Neutrophil (primary cell): ENCODE results near the gene ATP5PO.

ENCODE experiments used
- H3K27ac ChIP-seq: fragments of 200-600 bp; sonication (generic); 2 replicates; pipeline ENCODE4 v1.5.1; 2016; ENCODE audit warnings: mild to moderate bottlenecking, moderate library complexity
- H3K27me3 ChIP-seq: fragments of 200-600 bp; sonication (generic); 2 replicates; pipeline ENCODE4 v1.6.0; 2016; ENCODE audit warnings: mild to moderate bottlenecking
- H3K36me3 ChIP-seq: fragments of 200-600 bp; sonication (generic); 2 replicates; pipeline ENCODE4 v1.5.1; 2017
- H3K4me1 ChIP-seq, 2 experiments: fragments of 200-600 bp in 1 of 2; sonication (generic) in 1 of 2; 1 replicate in 1 of 2; 2 replicates in 1 of 2; pipeline versions ENCODE4 v1.5.1 to v1.6.1; 2013 to 2016; ENCODE audit warnings: low read depth in 1 of 2, low read length in 1 of 2, mild to moderate bottlenecking in 1 of 2, moderate library complexity in 1 of 2; ENCODE audit not compliant: control insufficient read depth in 1 of 2, insufficient read depth in 1 of 2
- H3K4me3 ChIP-seq, 2 experiments: fragments of 200-600 bp in 1 of 2; sonication (generic) in 1 of 2; 1 replicate in 1 of 2; 2 replicates in 1 of 2; pipeline ENCODE4 v1.5.1; 2013 to 2016; ENCODE audit warnings: low read depth in 1 of 2, low read length in 1 of 2, mild to moderate bottlenecking in 1 of 2, moderate library complexity in 1 of 2
- H3K9me3 ChIP-seq: fragments of 200-600 bp; sonication (generic); 2 replicates; pipeline ENCODE4 v1.5.1; 2016
- TF ChIP-seq, protein P1 (sequence below): fragments of 200-600 bp; sonication (generic); IDR thresholded peaks from 2 replicates; pipeline ENCODE4 v1.5.1; 2016; ENCODE audit warnings: antibody characterized with exemption

The ATP5PO gene

DNA sequence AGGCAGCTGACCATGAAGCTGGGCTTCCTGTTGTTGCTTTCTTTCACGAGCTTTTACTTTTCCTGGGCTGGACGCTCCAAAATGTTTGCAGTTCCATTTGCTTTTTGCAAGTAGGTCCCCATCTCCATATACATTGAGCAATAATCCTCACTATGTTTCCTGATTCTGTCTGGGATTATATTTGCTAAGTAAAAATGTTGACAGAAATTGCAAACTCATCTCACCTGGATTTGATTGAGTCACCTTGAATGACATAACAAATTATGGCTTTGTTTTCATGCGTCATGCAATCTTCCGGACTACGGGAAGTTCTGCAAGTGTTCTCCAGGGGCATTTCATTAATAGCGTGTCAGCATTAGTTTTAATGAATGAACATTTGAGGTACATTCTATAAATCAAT is 18.9 kb downstream of the ATP5PO start:
- Histone ChIP-seq H3K27me3 (peaks cover 13% of the 10 kb centered on the region), H3K4me1 (peaks cover 25 to 29% of the 10 kb centered on the region in 2 experiments), H3K4me3 (no peak overlapping the region), H3K9me3 (no peaks in the 10 kb centered on the region), H3K36me3 (peaks cover 5% of the 10 kb centered on the region), H3K27ac (no peak overlapping the region)
- TF ChIP-seq, protein P1, sequence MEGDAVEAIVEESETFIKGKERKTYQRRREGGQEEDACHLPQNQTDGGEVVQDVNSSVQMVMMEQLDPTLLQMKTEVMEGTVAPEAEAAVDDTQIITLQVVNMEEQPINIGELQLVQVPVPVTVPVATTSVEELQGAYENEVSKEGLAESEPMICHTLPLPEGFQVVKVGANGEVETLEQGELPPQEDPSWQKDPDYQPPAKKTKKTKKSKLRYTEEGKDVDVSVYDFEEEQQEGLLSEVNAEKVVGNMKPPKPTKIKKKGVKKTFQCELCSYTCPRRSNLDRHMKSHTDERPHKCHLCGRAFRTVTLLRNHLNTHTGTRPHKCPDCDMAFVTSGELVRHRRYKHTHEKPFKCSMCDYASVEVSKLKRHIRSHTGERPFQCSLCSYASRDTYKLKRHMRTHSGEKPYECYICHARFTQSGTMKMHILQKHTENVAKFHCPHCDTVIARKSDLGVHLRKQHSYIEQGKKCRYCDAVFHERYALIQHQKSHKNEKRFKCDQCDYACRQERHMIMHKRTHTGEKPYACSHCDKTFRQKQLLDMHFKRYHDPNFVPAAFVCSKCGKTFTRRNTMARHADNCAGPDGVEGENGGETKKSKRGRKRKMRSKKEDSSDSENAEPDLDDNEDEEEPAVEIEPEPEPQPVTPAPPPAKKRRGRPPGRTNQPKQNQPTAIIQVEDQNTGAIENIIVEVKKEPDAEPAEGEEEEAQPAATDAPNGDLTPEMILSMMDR = no peak

DNA sequence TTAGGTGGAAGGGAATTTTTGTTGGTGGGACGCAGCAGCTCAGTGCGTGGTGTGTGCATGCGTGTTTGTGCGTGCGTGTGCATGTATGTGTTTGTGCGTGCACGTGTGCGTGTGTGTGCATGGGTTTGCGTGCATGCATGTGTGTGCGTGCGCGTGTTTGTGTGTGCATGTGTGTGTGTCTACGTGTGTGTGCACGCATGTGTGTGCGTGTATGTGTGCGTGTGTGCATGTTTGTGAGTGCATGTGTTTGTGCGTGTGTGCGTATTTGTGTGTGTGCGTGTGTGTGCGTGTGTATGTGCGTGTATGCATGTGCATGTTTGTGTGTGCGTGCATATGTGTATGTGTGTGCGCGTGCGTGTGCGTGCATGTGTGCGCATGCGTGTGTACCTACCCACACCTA is 20.2 kb downstream of the ATP5PO start:
- TF ChIP-seq, protein P1 = no peak
- H3K4me3 ChIP-seq = no peak overlapping the region
- no peaks in the 10 kb centered on the region for H3K9me3 ChIP-seq
- H3K4me1 ChIP-seq = peaks cover 25 to 29% of the 10 kb centered on the region in 2 experiments
- no peak overlapping the region for H3K27ac ChIP-seq
- no peaks in the 10 kb centered on the region for H3K36me3 ChIP-seq
- peaks cover 13% of the 10 kb centered on the region for H3K27me3 ChIP-seq

DNA sequence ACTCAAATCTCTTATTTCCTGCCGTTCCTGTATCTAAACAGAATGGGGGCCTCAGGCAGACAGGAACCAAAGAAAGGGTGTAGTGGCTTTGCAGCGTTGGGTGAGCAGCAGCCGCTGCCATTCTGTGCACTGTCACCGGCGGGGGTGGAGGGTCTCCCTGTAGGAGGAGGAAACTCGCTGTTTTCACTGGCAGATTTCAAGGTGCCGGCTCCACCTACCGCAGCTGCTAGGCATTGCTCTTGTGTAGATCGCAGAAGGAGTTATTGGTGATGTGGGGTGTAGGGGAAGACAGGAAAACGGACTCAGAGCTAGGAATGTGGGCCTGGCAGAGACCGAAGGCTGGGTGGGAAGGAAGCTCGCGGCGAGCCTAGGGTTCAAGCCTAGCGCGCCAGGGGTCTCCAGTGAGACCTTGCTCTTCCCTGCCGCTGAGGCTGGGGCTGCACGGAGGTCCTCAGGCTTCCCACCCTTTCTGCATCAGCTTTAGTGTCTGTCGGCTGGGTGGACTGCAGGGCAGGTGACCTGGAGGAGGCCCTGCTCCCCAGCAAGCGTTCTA is 20.8 kb downstream of the ATP5PO start:
- Histone ChIP-seq H3K36me3 (no peaks in the 10 kb centered on the region), H3K27ac (no peak overlapping the region), H3K27me3 (peaks cover 13% of the 10 kb centered on the region), H3K4me3 (peak overlapping the region; percentile 4 to 7), H3K4me1 (peaks cover 25 to 29% of the 10 kb centered on the region in 2 experiments), H3K9me3 (no peaks in the 10 kb centered on the region)
- TF ChIP-seq, protein P1 = no peak

DNA sequence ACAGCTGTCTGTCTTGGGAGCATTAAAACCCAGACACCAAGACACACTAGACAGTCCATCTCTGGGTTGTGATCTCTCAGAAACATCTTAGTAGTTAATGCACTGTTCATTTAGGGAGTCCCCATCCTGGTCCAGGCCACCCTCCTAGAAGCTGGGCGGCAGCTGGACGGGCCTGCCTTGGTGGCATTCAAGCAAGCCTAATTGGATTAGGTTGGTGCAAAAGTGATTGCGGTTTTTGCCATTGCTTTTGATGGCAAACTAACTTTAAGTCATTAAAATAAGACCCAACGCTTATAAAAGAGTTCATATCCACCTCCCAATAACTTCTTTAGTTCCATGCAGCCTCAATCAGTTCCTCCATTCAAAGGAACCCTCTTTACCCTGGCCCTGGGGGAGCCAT is 21.7 kb downstream of the ATP5PO start:
- Histone ChIP-seq H3K9me3 (no peaks in the 10 kb centered on the region), H3K27me3 (peaks cover 13% of the 10 kb centered on the region), H3K4me1 (peaks cover 25 to 29% of the 10 kb centered on the region in 2 experiments), H3K27ac (no peak overlapping the region), H3K4me3 (no peak overlapping the region), H3K36me3 (no peaks in the 10 kb centered on the region)
- TF ChIP-seq, protein P1 = no peak

DNA sequence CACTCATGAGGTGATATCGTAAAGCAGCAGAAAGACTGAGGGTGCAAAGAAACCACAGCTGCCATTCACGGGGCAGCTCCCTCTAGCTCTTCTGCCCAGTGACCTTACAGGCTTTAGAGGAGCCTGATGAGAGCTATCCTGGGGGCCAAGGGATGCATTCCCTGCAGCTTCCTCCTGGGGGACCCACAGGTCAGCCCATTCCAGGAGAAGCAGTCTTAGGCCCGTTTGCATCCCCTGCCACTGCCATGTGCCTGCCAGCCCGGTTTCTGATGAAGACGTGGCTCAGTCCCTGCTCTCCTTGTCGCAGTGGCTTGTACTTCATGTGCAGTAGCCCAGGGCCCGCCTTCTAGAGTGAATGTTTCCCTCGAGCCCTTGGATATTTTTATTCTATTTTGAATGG is 22.8 kb downstream of the ATP5PO start:
- no peaks in the 10 kb centered on the region for H3K9me3 ChIP-seq
- no peak overlapping the region for H3K27ac ChIP-seq
- TF ChIP-seq, protein P1 = no peak
- no peak overlapping the region for H3K4me3 ChIP-seq
- peaks cover 25 to 29% of the 10 kb centered on the region in 2 experiments for H3K4me1 ChIP-seq
- no peaks in the 10 kb centered on the region for H3K36me3 ChIP-seq
- H3K27me3 ChIP-seq = peaks cover 13% of the 10 kb centered on the region
